Ishikawa (cell line): ENCODE measurements around the gene EHBP1L1.

Source experiments
- CEBPB ChIP-seq: IDR thresholded peaks from 2 replicates; pipeline ENCODE4 v1.6.1; 2012
- CREB1 ChIP-seq: IDR thresholded peaks from 2 replicates; pipeline ENCODE4 v1.6.1; 2012; ENCODE audit warnings: low read depth
- EGR1 ChIP-seq: IDR thresholded peaks from 2 replicates; pipeline ENCODE4 v1.6.1; 2012
- EP300 ChIP-seq: IDR thresholded peaks from 2 replicates; pipeline ENCODE4 v1.6.1; 2012; ENCODE audit warnings: borderline replicate concordance
- FOXM1 ChIP-seq: IDR thresholded peaks from 2 replicates; pipeline ENCODE4 v1.6.1; 2012; ENCODE audit warnings: low read depth, borderline replicate concordance
- NFIC ChIP-seq: IDR thresholded peaks from 2 replicates; pipeline ENCODE4 v1.6.1; 2012
- RAD21 ChIP-seq: IDR thresholded peaks from 2 replicates; pipeline ENCODE4 v1.6.1; 2012; ENCODE audit warnings: low read depth
- TAF1 ChIP-seq: IDR thresholded peaks from 2 replicates; pipeline ENCODE4 v1.6.1; 2012; ENCODE audit warnings: low read depth, mild to moderate bottlenecking
- TCF12 ChIP-seq: IDR thresholded peaks from 2 replicates; pipeline ENCODE4 v1.6.1; 2012; ENCODE audit warnings: low read depth
- TEAD4 ChIP-seq: IDR thresholded peaks from 2 replicates; pipeline ENCODE4 v1.6.1; 2012
- YY1 ChIP-seq: IDR thresholded peaks from 2 replicates; pipeline ENCODE4 v1.6.1; 2012; ENCODE audit warnings: low read depth
- ZBTB7A ChIP-seq: IDR thresholded peaks from 2 replicates; pipeline ENCODE4 v1.6.1; 2012; ENCODE audit warnings: low read depth
- TF ChIP-seq, protein P1 (sequence below): IDR thresholded peaks from 2 replicates; pipeline ENCODE4 v1.6.1; 2012
- TF ChIP-seq, protein P2 (sequence below): IDR thresholded peaks from 2 replicates; pipeline ENCODE4 v1.6.1; 2012
- TF ChIP-seq, protein P3 (sequence below): IDR thresholded peaks from 2 replicates; pipeline ENCODE4 v1.6.1; 2012; ENCODE audit warnings: low read depth, mild to moderate bottlenecking

Gene EHBP1L1

DNA sequence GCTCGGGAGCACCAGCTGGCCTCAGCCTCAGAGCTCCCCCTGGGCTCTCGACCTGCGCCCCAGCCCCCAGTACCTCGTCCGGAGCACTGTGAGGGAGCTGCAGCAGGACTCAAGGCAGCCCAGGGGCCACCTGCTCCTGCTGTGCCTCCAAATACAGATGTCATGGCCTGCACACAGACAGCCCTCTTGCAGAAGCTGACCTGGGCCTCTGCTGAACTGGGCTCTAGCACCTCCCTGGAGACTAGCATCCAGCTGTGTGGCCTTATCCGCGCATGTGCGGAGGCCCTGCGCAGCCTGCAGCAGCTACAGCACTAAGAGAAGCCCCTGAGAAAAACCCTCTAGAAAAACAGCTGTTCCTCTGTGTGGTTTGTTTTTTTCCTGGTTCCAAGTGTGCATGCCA, 4.4 kb upstream of the EHBP1L1 start:
- TF ChIP-seq TCF12, result no peak
- TF ChIP-seq TEAD4, result no peak
- TF ChIP-seq TAF1, result no peak
- TF ChIP-seq YY1, result no peak
- TF ChIP-seq CEBPB, result no peak
- no peak for TF ChIP-seq NFIC
- TF ChIP-seq ZBTB7A, result no peak

DNA sequence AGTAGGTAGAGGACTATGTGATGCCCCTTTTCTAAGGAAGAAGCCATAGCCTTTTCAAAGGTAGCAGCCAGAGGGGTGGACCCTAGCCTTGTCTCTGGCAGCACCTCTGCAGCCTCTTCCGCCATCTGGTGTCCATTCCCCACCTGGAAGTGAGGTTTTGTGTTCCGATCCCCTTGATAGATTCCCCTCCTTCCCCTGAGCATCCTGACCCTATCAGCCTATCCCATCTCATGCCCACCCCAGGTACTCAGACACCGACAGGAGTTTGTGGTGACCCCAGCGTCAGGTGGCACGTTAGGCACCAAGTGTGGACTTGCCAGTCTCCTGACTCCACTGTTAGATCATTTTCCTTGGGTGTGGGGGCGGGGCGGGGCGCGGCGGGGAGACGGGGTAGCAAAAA, 3.9 kb upstream of the EHBP1L1 start:
- TF ChIP-seq YY1 (no peak), TAF1 (0 out of 2 replicates have a peak, but pooled peaks have one; percentile 17), RAD21 (peak; percentile 54), EP300 (no peak)
- TF ChIP-seq, protein P1, sequence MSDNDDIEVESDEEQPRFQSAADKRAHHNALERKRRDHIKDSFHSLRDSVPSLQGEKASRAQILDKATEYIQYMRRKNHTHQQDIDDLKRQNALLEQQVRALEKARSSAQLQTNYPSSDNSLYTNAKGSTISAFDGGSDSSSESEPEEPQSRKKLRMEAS, result no peak

DNA sequence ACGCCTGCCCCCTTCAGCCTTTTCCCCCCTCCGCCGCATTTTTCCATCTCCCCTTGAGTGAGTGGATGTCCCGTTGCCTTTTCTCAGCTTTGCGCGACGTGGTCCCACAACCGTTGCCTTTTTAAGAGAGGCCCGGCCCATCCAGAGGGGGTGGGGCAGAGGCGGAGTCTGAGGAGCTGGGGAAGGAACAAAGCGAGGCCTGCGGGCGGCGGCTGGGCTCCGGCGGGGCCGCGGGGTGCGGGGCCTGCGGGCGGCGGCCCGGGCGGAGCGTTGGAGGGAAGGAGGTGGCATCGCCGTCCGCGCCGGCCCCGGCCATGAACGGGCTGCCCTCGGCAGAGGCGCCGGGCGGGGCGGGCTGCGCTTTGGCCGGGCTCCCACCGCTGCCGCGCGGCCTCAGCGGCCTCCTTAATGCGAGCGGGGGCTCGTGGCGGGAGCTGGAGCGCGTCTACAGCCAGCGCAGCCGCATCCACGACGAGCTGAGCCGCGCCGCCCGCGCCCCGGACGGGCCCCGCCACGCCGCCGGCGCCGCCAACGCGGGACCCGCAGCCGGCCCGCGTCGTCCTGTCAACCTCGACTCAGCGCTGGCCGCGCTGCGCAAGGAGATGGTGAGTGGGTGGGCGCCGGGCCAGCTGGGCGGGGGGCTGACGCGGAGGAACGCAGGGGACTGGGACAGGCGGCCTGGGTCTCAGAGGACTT, 3.3 kb upstream of the EHBP1L1 start, which contains the start of gene FAM89B:
Gene FAM89B, plus strand, starts transcription at position 183 of the 696 bp plus-strand sequence. Its CDS starts 132 bp downstream, at position 315.
- TF ChIP-seq NFIC (0 out of 2 replicates have a peak, but pooled peaks have one; percentile 10), CREB1 (no peak), YY1 (no peak), CEBPB (no peak)
- TF ChIP-seq, protein P1, result peak; percentile 19; the same call in 1 of the 2 replicates

DNA sequence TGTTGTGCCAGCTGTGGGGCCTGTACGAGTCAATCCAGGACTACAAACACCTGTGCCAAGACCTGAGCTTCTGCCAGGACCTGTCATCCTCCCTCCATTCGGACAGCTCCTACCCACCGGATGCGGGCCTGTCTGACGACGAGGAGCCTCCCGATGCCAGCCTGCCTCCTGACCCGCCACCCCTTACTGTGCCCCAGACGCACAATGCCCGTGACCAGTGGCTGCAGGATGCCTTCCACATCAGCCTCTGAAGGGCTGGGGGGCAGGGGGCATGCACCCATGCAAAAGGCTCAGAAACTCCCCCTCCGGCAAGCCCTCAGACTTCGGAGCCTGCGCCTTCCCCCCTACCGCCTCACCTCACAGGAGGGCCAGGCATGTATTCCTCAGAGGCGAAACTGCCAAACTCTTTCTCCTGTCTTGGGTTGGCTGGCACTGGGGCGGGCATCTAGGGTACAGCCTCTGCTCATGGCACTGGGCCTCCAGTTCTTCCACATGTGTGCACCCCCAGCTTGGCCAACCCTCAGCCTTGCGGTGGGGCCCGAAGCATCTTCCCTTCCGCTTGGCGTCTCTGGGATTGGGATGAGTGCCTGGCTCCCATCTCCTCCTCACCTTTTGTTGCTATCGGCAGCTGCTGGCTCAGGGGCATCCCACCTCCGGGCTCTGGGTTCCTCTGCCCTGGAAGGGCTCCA, 2.3 kb upstream of the EHBP1L1 start:
- no peak for TF ChIP-seq FOXM1
- TF ChIP-seq, protein P1, result no peak
- no peak for TF ChIP-seq EP300
- no peak for TF ChIP-seq CEBPB

DNA sequence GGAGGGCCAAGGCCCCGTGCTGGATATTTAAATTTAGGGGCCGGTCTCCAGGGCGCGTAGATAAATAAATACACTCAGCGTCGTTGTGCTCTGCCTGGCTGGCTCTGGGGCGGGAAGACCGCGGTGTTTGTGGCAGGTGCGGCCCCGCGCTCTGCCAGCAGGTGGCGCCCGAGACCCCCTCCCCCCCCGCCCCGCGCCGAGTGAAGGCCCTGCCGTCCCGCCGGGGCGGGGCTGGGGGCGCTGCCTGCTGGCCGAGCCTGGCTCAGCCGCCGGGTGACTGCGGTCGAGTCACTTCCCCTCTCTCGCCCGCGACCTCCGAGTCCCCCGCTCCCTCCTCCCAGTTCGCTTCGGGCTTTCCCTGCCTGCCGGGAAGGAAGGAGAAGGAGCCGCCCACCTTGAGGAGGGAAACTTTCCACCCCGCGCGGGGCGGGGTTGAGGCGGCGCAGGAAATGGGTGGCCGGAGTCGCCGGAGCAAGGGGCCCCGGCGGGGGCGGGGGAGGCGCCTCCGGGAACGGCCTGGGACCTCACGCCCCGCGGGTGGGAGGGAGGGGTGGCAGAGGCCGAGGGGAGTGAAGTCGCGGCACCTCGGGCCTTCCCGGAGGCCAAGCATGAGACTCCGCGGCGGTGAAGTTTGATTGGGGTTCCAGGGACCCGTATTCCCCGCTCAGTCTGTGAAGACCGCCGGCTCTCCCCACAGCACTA, 1.6 kb upstream of the EHBP1L1 start:
- TF ChIP-seq NFIC, result no peak
- TF ChIP-seq, protein P2, sequence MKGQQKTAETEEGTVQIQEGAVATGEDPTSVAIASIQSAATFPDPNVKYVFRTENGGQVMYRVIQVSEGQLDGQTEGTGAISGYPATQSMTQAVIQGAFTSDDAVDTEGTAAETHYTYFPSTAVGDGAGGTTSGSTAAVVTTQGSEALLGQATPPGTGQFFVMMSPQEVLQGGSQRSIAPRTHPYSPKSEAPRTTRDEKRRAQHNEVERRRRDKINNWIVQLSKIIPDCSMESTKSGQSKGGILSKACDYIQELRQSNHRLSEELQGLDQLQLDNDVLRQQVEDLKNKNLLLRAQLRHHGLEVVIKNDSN, result no peak
- peak; percentile 29; the same call in 1 of the 2 replicates for TF ChIP-seq TAF1
- TF ChIP-seq EP300, result no peak
- TF ChIP-seq TEAD4, result no peak
- TF ChIP-seq, protein P3, sequence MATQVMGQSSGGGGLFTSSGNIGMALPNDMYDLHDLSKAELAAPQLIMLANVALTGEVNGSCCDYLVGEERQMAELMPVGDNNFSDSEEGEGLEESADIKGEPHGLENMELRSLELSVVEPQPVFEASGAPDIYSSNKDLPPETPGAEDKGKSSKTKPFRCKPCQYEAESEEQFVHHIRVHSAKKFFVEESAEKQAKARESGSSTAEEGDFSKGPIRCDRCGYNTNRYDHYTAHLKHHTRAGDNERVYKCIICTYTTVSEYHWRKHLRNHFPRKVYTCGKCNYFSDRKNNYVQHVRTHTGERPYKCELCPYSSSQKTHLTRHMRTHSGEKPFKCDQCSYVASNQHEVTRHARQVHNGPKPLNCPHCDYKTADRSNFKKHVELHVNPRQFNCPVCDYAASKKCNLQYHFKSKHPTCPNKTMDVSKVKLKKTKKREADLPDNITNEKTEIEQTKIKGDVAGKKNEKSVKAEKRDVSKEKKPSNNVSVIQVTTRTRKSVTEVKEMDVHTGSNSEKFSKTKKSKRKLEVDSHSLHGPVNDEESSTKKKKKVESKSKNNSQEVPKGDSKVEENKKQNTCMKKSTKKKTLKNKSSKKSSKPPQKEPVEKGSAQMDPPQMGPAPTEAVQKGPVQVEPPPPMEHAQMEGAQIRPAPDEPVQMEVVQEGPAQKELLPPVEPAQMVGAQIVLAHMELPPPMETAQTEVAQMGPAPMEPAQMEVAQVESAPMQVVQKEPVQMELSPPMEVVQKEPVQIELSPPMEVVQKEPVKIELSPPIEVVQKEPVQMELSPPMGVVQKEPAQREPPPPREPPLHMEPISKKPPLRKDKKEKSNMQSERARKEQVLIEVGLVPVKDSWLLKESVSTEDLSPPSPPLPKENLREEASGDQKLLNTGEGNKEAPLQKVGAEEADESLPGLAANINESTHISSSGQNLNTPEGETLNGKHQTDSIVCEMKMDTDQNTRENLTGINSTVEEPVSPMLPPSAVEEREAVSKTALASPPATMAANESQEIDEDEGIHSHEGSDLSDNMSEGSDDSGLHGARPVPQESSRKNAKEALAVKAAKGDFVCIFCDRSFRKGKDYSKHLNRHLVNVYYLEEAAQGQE, result no peak
- peak; percentile 46; the same call in 1 of the 2 replicates for TF ChIP-seq EGR1
- peak; percentile 81 for TF ChIP-seq ZBTB7A
- TF ChIP-seq, protein P1, result peak; percentile 11; the same call in 1 of the 2 replicates
- no peak for TF ChIP-seq CEBPB
- no peak for TF ChIP-seq YY1
- no peak for TF ChIP-seq TCF12
- TF ChIP-seq CREB1, result no peak
- TF ChIP-seq FOXM1, result no peak
- TF ChIP-seq RAD21, result no peak

DNA sequence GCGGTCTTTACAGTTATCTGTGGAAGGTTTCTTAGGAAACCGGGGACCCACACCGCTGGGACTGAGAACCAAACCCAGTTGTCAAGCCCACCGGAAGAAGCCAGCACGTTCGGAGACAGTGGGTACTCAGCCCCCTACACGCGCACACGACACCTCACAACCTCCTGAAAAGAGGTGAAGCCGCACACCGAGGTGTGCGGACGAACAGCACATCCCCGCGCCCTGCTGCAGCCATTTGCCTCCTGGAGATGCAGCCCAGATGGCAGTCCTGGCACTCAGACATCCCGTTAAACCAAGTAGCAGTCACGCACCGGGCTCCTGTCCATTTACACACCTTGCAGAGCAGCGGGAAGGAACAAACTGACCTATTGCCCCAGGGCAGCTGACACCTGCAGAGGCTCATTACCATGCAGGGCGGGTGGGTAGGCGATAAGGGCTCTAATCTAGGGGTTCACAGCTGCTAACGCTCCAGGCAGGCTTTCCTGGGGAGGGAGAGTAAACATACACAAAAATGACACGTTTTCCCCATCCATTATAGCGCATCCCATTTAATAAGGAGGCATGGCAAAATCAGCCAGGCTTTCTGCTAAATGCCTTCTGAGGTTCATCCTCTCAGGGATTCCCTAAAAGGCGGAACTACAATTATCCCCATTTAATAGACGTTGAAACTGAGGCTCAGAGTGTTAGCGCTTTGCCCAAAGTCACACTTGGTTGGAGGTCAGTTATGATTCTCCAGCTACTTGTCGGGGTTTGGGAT, 864 bp upstream of the EHBP1L1 start:
- TF ChIP-seq, protein P1, result peak; percentile 37; the same call in 1 of the 2 replicates
- TF ChIP-seq CREB1 (no peak), TCF12 (no peak; the same call in 1 of the 2 replicates), RAD21 (no peak), TEAD4 (no peak), CEBPB (no peak), EGR1 (no peak), EP300 (no peak), TAF1 (no peak), ZBTB7A (no peak), FOXM1 (no peak), YY1 (0 out of 2 replicates have a peak, but pooled peaks have one; percentile 21), NFIC (no peak)
- TF ChIP-seq, protein P3, result no peak
- TF ChIP-seq, protein P2, result no peak
